GM04504 (cell line): ENCODE data around the gene MEIS3.
A peak's percentile ranks its signal among the peaks of the same experiment; 100 is the strongest.
"Not testable (repeated sequence)": the region's sequence is repeated elsewhere in the genome, so short reads cannot be mapped to it uniquely, and the experiment has no call there.

Experiments used
- DNase-seq: peaks from one replicate; pipeline ENCODE4 v3.0.0-alpha.2; 2012; ENCODE audit warnings: low read depth

Gene MEIS3

GRCh38 chr19:47415953-47416642 lies 3.2 kb downstream of the MEIS3 start:
- DNase-seq = no peak

GRCh38 chr19:47414469-47414868 lies 4.9 kb downstream of the MEIS3 start:
- DNase-seq = no peak

GRCh38 chr19:47413941-47414340 lies 5.4 kb downstream of the MEIS3 start:
- no peak for DNase-seq

DNA sequence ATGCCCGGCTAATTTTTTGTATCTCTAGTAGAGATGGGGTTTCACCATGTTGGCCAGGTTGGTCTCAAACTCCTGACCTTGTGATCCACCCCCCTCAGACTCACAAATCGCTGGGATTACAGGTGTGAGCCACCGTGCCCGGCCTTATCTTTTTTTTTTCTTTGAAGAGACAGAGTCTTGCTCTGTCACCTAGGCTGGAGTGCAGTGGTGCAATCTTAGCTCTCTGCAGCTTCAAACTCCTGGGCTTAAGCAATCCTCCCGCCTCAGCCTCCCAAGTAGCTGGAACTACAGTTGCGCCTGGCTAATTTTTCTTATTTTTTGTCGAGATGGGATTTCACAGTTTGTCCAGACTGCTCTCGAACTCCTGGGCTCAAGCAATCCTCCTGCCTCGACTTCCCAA lies 7.6 kb downstream of the MEIS3 start:
- not testable (repeated sequence) for DNase-seq

DNA sequence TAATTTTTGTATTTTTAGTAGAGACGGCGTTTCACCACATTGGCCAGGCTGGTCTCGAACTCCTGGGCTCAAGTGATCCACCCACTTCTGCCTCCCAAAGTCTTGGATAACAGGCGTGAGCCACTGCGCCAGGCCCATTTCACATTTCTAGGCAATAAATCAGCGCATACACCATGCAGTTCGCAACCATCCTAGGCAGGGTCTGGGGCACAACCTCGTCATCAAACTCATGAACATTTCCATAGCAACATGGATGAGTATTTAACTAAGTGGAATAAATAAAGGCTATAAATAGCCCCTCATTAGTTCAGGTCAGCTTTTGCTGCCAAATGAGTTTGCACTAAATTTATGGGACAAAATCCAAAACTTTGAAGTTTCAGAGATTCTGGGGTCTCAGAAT lies 8.2 kb downstream of the MEIS3 start:
- DNase-seq = no peak

DNA sequence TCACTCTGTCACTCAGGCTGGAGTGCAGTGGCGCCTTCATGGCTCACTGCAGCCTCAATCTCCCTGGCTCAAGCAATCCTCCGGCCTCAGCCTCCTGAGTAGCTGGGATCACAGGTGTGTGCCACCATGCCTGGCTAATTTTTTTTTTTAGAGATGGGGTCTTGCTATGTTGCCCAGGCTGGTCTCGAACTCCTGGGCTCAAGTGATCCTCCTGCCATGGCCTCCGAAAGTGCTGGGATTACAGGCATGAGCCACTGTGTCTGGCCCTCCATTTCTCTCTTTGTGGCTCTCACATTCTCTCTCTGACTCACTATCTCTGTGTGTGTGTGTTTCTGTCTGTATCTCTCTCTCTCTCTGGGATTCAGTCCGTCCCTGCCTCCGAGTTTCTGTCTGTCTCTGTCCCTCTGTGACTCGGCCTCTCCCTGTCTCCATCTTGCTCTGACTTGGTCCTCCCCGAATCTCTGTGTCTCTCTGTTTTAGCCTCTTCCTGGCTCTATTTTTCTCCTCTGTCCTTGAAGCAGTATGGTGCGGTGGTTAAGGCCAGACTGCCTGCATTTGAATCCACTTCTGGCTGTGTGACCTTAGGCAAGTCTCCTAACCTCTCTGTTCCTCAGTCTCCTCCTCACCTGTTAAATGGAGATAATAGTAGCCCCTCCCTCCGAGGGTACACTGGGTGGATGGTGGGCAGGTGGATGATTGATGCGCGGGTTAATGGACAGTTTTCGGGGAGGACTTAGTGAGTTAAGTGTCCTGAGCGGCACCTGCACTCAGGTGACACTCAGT lies 11.0 kb downstream of the MEIS3 start:
- no peak for DNase-seq

GRCh38 chr19:47407417-47407774 lies 11.9 kb downstream of the MEIS3 start:
- no peak for DNase-seq

DNA sequence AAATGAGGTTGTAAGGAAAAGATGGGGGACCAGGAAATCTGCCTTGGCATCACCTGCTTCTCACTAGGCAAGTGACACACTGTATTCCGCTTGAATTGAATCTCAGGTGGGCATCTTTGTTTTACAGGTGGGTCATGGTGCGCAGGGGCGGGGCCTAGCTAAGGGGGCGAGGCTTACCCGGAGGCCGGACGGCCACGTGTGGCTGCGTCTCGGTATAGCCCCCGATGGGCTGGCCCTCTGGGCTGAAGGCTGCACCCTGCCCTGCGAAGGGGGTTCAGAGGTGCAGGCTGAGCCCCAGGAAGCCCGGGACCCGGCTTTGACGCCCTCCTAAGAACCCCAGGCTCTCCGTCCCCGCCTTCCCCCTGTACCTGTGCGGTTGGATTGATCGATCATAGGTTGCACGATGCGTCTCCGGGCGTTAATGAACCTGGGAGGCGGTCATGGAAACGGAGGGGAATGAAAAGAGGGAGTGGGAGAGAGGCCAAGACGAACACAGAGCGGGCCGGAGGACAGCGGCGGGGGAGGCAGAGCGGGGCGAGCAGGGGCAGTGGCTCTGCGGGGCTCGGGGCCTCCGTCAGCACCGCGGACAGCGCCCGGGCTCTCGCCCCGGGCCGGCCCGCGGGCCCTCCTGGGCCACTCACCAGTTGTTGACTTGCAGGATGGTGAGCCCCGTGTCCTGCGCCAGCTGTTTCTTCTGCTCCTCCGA lies 12.5 kb downstream of the MEIS3 start:
- no peak for DNase-seq

GRCh38 chr19:47405854-47406417 lies 13.4 kb downstream of the MEIS3 start:
- no peak for DNase-seq

DNA sequence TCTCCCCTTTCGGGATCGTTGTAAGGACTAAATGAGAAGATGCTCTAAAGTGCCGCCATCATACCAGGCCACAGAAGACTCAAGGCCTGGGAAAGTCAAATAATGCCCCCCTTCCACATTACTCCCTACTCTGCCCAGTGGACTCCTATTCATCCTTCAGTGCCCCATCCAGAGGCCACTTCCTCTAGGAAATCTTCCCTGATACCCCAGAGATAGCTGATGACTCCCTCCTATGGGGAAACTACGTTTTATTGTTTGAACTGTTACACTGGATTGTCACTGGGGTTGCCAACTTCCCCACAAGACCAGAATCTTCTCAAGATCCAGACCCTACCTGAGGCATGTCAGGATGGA lies 14.2 kb downstream of the MEIS3 start:
- no peak for DNase-seq

DNA sequence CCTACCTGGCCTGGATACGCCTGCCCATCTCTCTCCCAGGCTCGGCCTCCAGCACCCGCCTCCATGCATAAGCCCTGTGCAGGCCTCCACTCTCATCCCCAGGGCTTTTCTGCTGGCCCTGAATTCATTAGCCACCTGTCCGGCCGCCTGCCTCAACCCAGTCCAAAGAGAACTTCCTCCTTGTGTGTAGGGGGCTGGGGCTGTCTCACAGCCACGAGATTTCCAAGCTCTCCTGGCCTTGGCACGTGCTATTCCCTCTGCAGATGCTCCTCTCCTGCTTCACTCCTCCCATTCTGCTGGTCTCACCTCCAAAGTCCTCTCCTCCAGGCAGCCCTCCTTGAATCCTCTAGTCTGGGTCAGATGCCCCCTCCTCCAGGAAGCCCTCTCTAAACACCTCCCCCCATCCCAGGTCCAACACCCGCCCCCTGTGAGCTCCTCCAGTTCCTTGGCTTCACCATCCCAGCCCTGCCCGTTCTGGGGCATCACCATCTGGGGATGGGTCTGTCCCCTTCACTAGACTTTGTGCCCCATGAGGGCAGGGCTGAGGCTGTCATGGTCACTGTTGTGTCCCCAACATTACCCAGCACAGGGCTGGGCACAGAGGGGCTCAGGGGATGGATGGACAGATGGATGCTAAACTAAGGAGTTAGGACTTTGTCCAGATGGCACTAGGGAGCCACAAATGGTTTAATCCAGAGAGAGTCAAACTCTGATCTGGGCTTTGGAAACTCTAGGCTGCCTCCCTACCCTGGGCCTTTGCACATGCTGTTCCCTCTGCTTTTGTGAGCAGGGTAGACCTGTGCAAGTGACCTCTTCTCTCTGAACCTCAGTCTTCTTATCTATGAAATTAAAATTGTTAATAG lies 14.8 kb downstream of the MEIS3 start:
- DNase-seq = no peak

- no peak for DNase-seq
These were observed 16.8 kb downstream of the MEIS3 start for GRCh38 chr19:47402504-47402903.

DNA sequence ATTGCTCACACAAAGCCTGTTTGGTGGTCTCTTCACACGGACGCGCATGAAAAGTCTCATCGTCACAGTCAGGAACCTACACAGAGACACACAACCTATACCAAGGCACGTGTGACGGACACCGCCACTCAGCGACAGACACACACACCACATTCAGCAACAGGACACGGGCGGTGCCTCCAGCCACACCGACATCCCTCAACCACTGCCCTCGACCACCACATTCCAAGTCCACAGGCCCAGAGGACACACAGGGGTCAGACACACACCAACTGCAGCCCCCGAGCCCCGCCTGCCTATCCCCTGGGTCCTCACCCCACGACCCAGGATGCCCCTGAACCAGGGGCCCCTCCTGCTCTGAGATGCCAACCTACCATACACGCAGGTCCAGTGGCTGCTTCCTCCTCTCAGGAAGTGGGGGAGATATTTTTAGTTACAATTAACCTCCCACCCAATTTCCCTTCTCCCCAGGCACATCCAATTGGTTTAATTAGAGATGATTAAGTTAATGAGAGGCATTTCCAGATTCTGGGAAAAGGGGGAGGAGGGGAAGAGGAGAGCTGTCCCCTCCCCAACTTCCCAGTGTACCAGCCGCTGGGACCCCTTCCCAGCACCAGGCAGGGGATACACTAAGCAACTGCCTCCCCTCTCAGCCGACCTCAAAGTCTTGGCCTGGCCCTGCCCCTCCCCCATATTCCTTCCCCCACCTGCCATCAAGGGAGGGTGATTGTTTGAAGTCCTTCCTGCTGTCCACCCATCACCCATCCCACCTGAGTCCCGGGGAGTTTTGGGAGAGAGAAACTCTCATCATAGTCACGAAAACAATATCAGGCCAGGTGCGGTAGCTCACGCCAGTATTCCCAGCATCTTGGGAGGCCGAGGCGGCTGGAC lies 20.4 kb downstream of the MEIS3 start:
- DNase-seq = no peak

DNA sequence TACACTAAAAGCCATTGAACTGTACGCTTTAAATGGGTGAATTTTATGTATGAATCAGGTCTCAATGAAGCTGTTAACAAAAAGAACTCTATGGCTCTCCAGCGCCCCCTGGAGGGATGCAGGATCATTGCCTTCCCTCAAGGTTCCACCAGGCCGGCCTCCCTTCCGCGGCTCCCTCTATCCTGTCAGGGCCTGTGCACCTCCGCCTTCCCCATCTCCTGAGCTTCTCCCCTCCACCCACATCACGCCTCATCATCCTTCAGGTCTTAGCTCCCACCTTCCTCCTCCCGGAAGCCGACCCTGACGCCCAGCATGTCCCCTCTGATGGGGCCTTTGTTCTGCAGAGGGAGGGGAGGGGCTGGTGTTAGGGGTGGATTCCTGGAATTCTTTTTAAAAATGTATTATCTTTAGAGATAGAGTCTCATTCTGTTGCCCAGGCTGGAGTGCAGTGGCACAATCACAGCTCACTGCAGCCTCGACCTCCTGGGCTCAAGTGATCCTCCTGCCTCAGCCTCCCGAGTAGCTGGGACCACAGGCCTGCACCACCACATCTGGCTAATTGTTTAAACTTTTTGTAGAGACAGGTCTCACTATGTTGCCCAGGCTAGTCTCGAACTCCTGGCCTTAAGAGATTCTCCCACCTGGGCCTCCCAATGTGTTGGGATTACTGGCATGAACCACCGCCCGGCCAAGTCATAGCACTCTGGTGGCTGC lies 27.7 kb downstream of the MEIS3 start:
- peak; percentile 32 for DNase-seq

GRCh38 chr19:47390533-47391488 lies 28.5 kb downstream of the MEIS3 start:
- DNase-seq = no peak

DNA sequence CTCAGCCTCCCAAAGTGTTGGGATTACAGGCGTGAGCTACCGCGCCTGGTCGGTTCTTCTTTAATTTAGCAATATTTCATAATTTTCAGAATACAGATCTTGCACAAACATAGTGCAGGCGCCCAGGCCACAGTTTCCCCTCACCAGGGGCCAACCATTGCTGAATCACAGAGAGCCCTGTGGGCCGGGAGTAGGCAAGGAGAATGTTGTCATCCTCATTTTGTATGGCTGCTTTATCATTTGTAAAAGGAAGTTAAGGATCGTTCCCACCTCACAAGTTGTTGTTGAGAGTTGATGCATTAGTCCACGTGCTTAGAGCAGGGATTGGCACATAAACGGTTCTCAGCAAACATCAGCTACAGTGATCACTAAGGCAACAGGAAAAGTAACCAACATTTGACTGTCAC lies 30.2 kb downstream of the MEIS3 start:
- DNase-seq = no peak

GRCh38 chr19:47388721-47389120 lies 30.6 kb downstream of the MEIS3 start:
- not testable (repeated sequence) for DNase-seq

DNA sequence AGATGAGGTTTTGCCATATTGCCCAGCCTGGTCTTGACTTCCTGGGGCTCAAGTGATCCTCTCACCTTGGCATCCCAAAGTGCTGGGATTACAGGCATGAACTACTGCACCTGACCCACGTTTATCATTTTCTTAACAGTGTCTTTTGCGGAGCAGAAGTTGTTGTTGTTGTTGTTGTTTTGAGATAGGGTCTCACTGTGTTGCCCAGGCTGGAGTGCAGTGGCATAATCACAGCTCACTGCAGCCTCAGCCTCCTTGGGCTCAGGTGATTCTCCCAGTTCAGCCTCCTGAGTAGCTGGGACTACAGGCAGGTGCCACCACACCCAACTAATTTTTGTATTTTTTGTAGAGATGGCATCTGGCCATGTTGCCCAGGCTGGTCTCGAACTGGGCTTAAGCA lies 31.7 kb downstream of the MEIS3 start:
- not testable (repeated sequence) for DNase-seq

DNA sequence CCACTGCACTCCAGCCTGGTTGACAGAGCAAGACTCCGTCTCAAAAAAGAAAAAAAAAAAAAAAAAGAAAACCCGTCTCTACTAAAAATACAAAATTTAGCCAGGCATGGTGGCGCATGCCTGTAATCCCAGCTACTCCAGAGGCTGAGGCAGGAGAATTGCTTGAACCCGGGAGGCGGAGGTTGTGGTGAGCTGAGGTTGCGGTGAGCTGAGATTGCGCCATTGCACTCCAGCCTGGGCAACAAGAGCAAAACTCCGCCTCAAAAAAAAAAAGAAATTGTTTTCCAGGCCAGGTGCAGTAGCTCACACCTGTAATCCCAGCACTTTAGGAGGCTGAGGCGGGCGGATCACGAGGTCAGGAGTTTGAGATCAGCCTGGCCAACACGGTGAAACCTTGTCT lies 32.7 kb downstream of the MEIS3 start:
- DNase-seq = not testable (repeated sequence)
